Measurements from ENCODE around the gene SLC1A6.
"Not testable (repeated sequence)": the region's sequence is repeated elsewhere in the genome, so short reads cannot be mapped to it uniquely, and the experiment has no call there.

Gene SLC1A6

GRCh38 chr19:14954071-14954655 is 25.5 kb downstream of the SLC1A6 start:
- no peaks in the 10 kb centered on the region; the same call in 1 of the 2 replicates for H3K27me3 ChIP-seq (replicated peaks; ENCODE audit: control insufficient read depth, insufficient read depth, low read length)

GRCh38 chr19:14952767-14953166 is 26.9 kb downstream of the SLC1A6 start:
- Histone ChIP-seq H3K27me3 (replicated peaks; ENCODE audit: control insufficient read depth, insufficient read depth, low read length) (no peaks in the 10 kb centered on the region; the same call in 1 of the 2 replicates), H3K36me3 (ENCODE audit: control insufficient read depth, insufficient read depth, low read length) (no peaks in the 10 kb centered on the region)
- TF ChIP-seq CTCF (IDR thresholded peaks at IDR 0.05; ENCODE audit: insufficient read depth, low read length, poor library complexity, severe bottlenecking) = no peak

More at GRCh38 chr19:14954071-14954655, 25.5 kb downstream of the SLC1A6 start:
- H3K4me3 ChIP-seq (replicated peaks; ENCODE audit: low read depth, low read length) = no peak overlapping the region
- H3K36me3 ChIP-seq (ENCODE audit: control insufficient read depth, insufficient read depth, low read length) = no peaks in the 10 kb centered on the region
- no peak for TF ChIP-seq CTCF (IDR thresholded peaks at IDR 0.05; ENCODE audit: insufficient read depth, low read length, poor library complexity, severe bottlenecking)
- DNase-seq (ENCODE audit: extremely low read depth, insufficient read length) = no peak

GRCh38 chr19:14950421-14950820 is 29.2 kb downstream of the SLC1A6 start:
- H3K4me3 ChIP-seq (replicated peaks; ENCODE audit: low read depth, low read length) = no peak overlapping the region
- DNase-seq (ENCODE audit: extremely low read depth, insufficient read length) = no peak
- no peaks in the 10 kb centered on the region for H3K36me3 ChIP-seq (ENCODE audit: control insufficient read depth, insufficient read depth, low read length)
- TF ChIP-seq CTCF (IDR thresholded peaks at IDR 0.05; ENCODE audit: insufficient read depth, low read length, poor library complexity, severe bottlenecking) = no peak
- H3K27me3 ChIP-seq (replicated peaks; ENCODE audit: control insufficient read depth, insufficient read depth, low read length) = no peaks in the 10 kb centered on the region

More at GRCh38 chr19:14952767-14953166, 26.9 kb downstream of the SLC1A6 start:
- H3K4me3 ChIP-seq (replicated peaks; ENCODE audit: low read depth, low read length) = no peak overlapping the region
- no peak for DNase-seq (ENCODE audit: extremely low read depth, insufficient read length)

- no peak for DNase-seq (ENCODE audit: extremely low read depth, insufficient read length)
- Histone ChIP-seq H3K36me3 (ENCODE audit: control insufficient read depth, insufficient read depth, low read length) (no peaks in the 10 kb centered on the region), H3K4me3 (replicated peaks; ENCODE audit: low read depth, low read length) (no peak overlapping the region), H3K27me3 (replicated peaks; ENCODE audit: control insufficient read depth, insufficient read depth, low read length) (no peaks in the 10 kb centered on the region)
- TF ChIP-seq CTCF (IDR thresholded peaks at IDR 0.05; ENCODE audit: insufficient read depth, low read length, poor library complexity, severe bottlenecking) = no peak
Observed at GRCh38 chr19:14949876-14950275, 29.8 kb downstream of the SLC1A6 start.

- H3K4me3 ChIP-seq (replicated peaks; ENCODE audit: low read depth, low read length); H3K27me3 ChIP-seq (replicated peaks; ENCODE audit: control insufficient read depth, insufficient read depth, low read length); DNase-seq (ENCODE audit: extremely low read depth, insufficient read length); H3K36me3 ChIP-seq (ENCODE audit: control insufficient read depth, insufficient read depth, low read length): not testable (repeated sequence)
Observed at GRCh38 chr19:14949413-14949812, 30.3 kb downstream of the SLC1A6 start.

- Histone ChIP-seq H3K4me3 (replicated peaks; ENCODE audit: low read depth, low read length) (no peak overlapping the region), H3K27me3 (replicated peaks; ENCODE audit: control insufficient read depth, insufficient read depth, low read length) (no peaks in the 10 kb centered on the region), H3K36me3 (ENCODE audit: control insufficient read depth, insufficient read depth, low read length) (no peaks in the 10 kb centered on the region)
- no peak for TF ChIP-seq CTCF (IDR thresholded peaks at IDR 0.05; ENCODE audit: insufficient read depth, low read length, poor library complexity, severe bottlenecking)
- DNase-seq (ENCODE audit: extremely low read depth, insufficient read length) = no peak
Observed at GRCh38 chr19:14944456-14944855, 35.2 kb downstream of the SLC1A6 start.
